LNCaP clone FGC (cell line): ENCODE measurements around the gene BABAM2.

Source experiments
- DNase-seq: peaks from one replicate; pipeline ENCODE4 v3.0.0-alpha.2; 2011; ENCODE audit warnings: low read depth
- H3K4me3 ChIP-seq: 2 replicates; pipeline ENCODE4 v1.5.1; 2011; ENCODE audit warnings: mild to moderate bottlenecking, low read depth, low read length, control low read depth
- CTCF ChIP-seq: IDR thresholded peaks from 2 replicates; pipeline ENCODE4 v1.5.1; 2012; ENCODE audit warnings: mild to moderate bottlenecking; ENCODE audit not compliant: control insufficient read depth, insufficient read depth; ENCODE audit errors: extremely low read depth

The BABAM2 gene

GRCh38 chr2:27884601-27885000, 5.9 kb upstream of the BABAM2 start:
- no peak overlapping the region for H3K4me3 ChIP-seq
- no peak for TF ChIP-seq CTCF
- no peak for DNase-seq

- DNase-seq, result no peak
- no peak for TF ChIP-seq CTCF
- H3K4me3 ChIP-seq, result no peak overlapping the region
Observed at GRCh38 chr2:27885234-27885633, 5.3 kb upstream of the BABAM2 start.

- no peak overlapping the region for H3K4me3 ChIP-seq
- no peak for DNase-seq
- no peak for TF ChIP-seq CTCF
Observed at GRCh38 chr2:27885661-27886060, 4.9 kb upstream of the BABAM2 start.

GRCh38 chr2:27886322-27886721, 4.2 kb upstream of the BABAM2 start:
- no peak for TF ChIP-seq CTCF
- H3K4me3 ChIP-seq, result no peak overlapping the region
- DNase-seq, result no peak

GRCh38 chr2:27887111-27887510, 3.4 kb upstream of the BABAM2 start:
- no peak for TF ChIP-seq CTCF
- H3K4me3 ChIP-seq, result no peak overlapping the region

GRCh38 chr2:27887830-27888229, 2.7 kb upstream of the BABAM2 start:
- DNase-seq, result no peak
- TF ChIP-seq CTCF, result no peak
- no peak overlapping the region for H3K4me3 ChIP-seq

More at GRCh38 chr2:27887111-27887510, 3.4 kb upstream of the BABAM2 start:
- DNase-seq, result no peak

- TF ChIP-seq CTCF, result no peak
- DNase-seq, result no peak
- no peak overlapping the region for H3K4me3 ChIP-seq
Observed at GRCh38 chr2:27888790-27889189, 1.7 kb upstream of the BABAM2 start.
